ENCODE data around the gene PRR13.

The PRR13 gene

DNA sequence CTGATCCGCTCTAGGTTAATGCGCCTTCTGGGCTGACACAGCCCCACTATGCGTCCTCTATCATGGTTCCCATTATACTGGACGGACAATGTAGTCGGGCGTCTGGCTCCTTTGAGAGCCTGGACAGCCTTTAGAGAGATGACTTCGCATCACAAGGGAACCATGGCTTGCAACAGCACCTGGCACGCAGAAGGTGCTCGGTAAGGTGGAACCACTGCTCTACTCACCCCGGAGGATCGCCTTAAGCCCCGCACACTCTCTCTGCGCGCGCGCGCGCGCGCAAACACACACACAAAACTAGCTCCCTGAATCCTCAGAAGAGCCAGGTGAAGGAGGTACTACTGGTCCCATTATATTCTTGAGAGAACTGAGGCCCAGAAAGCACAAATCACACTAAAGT lies 50.7 kb downstream of the PRR13 start:
- peaks cover 25% of the 10 kb centered on the region for H3K4me1 Mint-ChIP-seq
- H3K27me3 Mint-ChIP-seq: no peaks in the 10 kb centered on the region
- H3K36me3 Mint-ChIP-seq: no peaks in the 10 kb centered on the region
- no peak for ATAC-seq
- peak overlapping the region; percentile 79 for H3K27ac Mint-ChIP-seq
- H3K9me3 Mint-ChIP-seq: no peaks in the 10 kb centered on the region
- H3K4me3 Mint-ChIP-seq: peak overlapping the region; percentile 88

DNA sequence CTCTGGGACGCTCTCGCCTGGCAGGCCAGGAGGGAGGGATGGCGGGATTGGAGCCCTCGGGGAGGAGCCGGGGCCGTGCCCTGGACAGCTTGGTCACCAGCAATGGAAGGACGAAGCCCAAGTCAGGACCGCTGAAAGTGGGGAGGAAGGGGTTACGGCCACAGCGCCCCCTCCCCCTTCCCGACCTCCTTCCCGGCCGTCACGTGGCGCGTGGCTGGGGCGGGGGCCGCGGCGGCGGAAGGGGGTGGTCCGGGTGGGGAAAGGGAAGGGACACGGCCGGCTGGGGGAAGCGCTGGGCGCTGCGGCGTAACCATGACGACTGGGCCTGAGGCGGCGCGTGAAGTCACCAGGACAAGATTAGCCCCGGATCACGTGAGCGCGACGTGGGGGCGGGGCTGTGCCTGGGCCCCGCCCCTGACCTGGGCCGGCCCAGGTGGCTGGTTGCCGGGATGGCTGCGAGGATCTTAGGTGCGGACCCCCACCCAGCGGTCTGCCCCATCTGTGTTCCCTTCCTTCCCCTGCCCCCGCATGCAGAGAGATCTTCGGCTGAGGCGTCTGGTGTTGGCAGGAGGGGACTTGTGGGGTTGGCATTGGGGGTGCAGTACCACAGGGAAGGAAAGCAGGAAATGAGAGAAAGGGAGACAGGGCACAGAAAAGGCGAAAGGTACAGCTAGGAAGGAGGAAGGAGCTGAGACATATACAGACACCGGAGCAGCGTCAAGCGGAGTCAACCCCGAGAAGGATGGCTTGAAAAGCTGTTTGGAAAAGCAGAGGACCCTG lies 51.5 kb downstream of the PRR13 start:
- no peaks in the 10 kb centered on the region for H3K9me3 Mint-ChIP-seq
- H3K4me1 Mint-ChIP-seq: peaks cover 25% of the 10 kb centered on the region
- H3K27me3 Mint-ChIP-seq: no peaks in the 10 kb centered on the region
- peak; percentile 97 for ATAC-seq
- H3K27ac Mint-ChIP-seq: peak overlapping the region; percentile 79
- no peaks in the 10 kb centered on the region for H3K36me3 Mint-ChIP-seq
- peak overlapping the region; percentile 88 for H3K4me3 Mint-ChIP-seq

DNA sequence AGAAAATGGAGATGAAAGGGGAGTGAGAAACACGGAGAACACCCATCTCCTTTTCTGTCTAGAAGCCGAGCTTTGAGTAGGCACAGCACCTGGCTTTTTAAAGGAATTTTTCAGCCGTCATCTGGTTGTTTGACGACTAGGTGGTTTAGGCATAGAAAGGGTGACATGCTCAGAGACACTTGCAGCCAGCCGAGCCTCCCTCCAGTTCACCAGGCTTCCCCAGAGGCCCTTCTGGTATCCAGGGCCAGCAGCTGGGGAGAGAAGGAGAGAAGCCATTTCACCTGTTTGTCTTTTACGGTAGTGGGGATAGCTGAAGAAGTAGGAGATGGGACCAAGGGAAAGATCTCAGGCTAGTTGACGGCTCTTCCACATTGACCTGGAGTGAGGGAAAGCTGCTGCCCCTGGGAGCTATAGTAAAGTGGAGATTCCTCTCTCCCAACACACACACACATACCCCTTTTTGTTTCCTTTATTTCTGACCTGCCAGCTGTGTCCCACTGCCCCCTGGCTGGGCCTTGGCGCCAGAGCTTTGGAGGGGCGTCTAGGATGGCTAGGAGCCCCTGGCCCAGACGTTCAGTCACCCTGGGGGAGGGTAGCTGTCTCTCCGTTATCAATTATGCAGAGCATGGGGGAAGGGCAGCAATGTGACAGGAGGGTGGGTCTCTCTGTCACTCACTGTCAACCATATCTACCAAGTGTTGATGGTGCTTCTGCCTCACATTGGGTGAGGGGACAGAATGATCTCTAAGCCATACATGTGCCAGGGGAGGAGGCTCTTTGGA lies 52.3 kb downstream of the PRR13 start:
- no peaks in the 10 kb centered on the region for H3K9me3 Mint-ChIP-seq
- H3K4me1 Mint-ChIP-seq: peaks cover 32% of the 10 kb centered on the region
- ATAC-seq: no peak
- no peaks in the 10 kb centered on the region for H3K36me3 Mint-ChIP-seq
- peak overlapping the region; percentile 88 for H3K4me3 Mint-ChIP-seq
- no peaks in the 10 kb centered on the region for H3K27me3 Mint-ChIP-seq
- H3K27ac Mint-ChIP-seq: peak overlapping the region; percentile 79
